ENCODE data around the gene GJB6.

Gene GJB6

DNA sequence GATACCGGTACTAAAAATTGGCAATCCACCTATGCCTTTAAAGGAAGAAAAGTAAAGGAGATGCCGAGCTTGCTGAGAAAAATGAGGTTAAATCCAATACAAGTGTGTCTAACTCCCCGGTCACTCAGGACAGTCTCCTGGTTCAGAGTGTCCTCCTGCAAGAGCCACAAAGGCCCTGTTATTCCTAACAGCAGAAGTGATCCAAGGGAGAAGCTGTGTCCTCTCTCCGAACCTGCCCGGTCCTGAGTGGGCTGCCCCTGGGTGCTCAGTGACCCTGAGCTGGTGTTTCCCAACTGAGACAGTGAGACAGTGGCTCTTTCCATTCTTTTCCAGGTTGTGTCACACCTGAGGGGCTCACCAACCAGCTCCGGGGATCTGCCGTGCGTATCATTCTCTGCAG lies 4.8 kb downstream of the GJB6 start:
- DNase-seq (ENCODE audit: low read depth): no peak

DNA sequence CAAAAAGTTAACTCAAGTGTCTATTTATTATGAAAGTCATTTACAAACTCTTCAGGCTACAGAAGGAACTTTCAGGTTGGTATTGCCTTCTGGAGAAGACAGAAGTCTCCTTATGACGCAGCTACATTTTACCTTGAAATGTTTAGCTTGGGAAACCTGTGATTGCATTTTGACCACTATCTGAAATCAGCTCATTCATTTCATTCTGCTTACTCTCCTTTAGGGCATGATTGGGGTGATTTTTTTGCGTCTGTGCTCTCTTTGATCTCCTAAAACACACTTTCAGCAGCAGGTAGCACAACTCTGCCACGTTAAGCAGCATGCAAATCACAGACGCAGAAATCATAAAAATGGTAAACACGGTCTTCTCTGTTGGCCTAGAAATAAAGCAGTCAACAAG lies 9.6 kb downstream of the GJB6 start:
- DNase-seq (ENCODE audit: low read depth): no peak

DNA sequence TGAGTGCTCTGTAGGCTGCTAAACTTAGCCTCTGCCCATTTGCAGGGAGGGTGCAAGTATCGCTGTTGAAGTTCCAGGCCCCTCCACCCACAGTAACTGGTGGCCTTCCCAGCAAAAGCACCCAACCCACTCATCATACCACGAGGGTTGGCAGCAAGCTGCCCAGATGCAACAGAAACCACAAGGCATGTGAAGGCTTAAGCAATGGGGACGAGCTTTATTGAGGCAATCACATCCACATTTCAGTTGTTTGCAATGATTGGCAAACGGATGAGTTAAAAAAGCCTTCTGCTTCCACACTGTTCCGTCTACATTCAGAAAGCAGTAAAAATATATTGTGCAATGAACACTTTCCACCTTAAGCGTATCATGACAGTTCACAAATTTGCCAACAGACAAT lies 10.3 kb downstream of the GJB6 start:
- DNase-seq (ENCODE audit: low read depth): peak; percentile 21

DNA sequence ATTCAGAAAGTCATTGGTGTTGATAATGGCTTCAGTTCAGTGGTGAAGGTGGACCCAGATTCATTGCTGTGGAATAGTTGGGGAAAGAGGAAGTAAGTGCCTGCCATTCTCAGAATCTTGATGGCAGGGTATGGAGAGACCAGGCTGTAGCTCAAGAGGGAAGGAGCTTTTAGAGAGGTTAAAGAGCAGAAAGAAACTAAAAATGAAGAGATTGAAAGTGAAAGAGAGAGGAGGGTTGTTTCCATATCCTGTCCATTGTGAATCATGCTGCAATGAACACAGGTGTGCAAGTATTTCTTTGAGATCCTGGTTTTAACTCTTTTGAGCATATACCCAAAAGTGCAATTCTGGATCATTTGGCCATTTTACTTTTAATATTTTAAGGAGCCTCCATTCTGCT lies 12.5 kb downstream of the GJB6 start:
- DNase-seq (ENCODE audit: low read depth): no peak

DNA sequence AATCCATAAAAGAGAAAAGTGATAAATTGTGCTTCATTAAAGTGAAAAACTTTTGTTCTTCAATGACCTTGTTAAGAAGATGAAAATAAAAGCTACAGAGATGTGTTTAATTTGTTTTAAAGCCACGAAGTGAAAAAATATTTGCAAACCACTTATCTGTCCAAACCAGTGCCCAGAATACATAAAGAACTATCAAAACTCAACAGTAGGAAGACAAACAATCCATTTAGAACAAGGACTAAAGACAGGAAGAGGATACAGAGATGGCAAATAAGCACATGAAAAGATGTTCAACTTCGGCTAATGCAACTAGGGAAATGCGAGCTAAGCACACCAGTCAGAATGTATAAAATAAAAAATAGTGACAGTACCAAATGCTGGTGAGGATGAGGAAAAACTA lies 15.0 kb downstream of the GJB6 start:
- DNase-seq (ENCODE audit: low read depth): no peak

DNA sequence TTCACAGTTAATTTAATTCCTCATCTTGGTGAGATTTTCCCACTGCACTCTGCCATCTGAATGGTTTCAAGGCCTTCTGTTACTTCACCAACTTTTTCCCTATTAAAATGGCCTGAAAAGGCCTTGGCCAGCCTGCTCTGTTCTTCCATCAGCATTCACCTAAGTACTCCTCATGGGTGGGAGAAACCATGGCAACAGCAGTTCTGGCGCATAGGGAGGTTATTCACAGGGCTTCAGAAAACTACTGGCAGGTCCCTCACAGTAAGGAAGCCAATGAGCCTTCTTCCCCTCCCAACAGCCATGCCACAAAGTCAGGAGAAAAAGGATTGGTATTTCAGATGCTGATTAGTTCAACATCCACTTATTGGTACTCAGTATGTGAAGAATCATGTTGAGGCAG lies 22.2 kb downstream of the GJB6 start:
- no peak for DNase-seq (ENCODE audit: low read depth)

DNA sequence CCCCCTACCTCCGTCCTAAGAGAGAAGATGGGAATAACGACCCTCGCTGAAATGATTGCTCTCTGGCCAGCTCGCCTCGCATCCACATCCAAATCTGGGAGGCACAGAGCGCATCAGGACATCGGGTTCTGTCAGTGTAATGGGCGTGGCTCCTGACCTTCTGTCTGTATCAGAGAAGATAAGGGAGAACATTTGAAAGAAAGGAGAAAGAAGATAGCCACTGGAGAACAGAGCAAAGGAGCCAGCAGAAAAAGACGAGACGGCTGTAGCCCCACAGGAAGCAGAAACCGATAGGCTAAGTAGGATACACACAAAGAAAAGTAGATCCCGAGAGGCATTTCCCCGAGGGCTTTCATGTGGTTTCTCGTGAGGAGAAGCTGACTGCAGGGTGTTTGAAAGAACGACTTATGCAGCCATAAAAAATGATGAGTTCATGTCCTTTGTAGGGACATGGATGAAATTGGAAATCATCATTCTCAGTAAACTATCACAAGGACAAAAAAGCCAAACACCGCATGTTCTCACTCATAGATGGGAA lies 25.4 kb downstream of the GJB6 start:
- no peak for DNase-seq (ENCODE audit: low read depth)

DNA sequence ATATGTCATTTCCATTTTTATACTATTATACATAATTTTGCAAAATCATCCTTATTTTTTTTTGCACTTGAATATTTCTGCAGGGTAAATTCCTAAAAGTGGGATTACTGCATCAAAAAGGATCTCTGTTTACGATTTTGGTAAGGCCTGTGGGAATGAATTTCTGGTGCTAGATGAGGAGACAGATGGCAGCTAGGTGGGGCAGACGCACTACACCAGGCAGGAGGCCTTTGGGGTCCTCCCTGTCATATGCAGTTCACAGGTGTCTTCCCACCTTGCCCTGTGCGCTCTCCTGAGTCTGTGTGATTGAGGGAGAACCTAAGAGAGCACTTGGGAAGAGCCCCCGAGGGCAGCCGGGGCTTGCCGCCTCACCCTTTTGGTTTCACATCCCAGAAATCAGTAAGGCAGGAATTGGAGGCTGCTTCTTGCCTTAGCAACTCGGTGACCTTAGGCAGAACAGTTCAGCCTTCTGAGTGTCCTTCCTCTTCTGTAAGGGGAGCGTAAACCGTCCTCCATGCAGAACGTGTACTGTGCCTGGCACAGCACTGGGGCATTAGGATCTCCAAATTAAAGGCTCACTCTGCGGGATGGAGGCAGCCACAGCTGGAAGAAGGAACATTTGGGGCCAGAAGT lies 25.9 kb downstream of the GJB6 start:
- no peak for DNase-seq (ENCODE audit: low read depth)

DNA sequence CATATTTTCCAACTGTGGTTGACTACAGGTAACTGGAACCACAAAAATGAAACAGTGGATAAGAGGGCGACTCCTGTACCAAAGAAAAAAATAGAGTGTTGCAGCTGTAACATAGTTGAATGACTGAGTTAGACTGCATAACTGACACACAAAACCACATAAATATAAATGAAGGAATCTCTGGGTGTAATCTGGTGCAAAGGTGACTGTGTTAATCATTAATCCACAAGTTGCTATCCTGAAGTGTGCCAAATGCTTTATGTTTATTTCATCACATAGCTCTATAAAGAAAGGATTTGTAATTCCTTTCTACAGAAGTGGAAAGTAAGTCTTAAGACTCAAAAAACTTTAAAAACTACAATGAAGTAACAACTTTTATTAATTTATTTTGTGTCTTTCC lies 33.3 kb downstream of the GJB6 start:
- no peak for DNase-seq (ENCODE audit: low read depth)

DNA sequence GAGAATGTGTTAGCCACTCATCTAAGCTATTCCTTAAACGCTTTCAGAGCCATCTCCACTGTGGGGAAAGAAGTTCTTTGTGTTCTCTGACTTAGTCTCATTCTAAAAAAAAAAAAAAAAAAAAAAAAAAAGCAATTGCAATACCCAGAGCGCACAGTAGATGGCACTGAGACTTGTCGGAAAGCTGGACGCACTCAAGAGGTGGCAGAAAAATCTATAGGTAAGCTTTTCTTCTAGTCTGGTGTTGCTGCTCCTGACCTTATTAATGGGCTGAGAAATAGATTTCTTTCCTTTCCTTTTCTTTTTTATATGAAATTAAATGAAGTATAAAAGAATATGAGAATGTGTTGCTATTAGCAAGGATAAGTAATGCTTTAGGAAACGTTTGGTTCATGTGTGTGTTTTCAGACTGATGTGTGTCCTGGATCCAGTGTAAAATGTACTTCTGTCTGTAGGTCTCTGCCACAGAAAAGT lies 34.7 kb downstream of the GJB6 start:
- peak; percentile 26 for DNase-seq (ENCODE audit: low read depth)

DNA sequence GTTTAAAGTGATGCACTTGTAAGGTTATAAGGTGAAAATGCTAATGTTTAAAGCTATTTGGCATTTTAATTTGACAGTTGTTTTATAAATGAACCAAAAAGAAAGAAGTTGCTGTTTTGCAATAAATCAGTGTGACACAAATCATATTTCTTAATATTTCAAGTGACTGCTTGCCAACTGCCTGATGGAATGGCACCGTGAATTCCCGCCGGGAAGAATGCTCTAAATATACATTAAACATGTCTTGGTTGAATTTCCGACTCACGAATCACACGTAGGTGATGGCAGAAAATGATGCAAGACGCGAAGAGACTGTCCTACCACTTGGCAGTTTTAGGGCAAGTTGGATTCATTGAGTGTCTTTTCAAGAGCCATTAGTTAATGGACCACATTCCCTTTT lies 36.3 kb downstream of the GJB6 start:
- no peak for DNase-seq (ENCODE audit: low read depth)

DNA sequence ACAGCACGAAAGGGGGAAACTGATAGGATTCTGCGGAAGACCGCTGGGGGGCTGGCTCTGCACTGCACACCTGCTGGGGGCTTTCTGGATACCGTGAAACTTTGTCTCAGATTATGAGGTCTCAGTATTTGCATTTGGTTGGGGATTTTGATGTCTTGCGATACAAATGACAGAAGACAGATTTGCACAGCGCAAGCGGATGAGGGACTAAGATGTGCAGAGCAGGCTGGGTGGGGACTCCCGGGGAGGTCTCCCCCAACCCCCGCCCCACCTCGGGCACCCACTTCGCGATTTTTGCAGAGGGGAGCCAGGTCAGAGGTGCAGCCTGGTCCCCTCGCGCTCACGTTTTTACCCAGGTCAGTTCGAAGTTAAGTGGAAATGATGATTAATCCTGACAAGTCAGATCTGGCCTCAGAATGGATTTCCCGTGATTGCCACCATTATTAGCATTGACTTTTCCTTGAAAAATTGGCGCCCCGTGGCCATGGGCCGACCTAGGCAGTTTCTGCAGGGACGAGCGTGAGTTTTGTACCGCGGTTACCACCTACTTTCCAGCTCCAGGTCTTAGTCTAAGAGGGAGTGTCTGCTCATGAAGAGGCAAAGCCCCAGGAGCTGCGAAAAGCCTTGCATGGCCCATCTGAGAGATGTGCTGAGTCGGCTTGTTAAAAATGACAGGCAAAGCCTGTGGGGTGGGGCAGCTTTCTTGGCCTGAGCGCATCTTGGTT lies 38.0 kb downstream of the GJB6 start:
- DNase-seq (ENCODE audit: low read depth): no peak

DNA sequence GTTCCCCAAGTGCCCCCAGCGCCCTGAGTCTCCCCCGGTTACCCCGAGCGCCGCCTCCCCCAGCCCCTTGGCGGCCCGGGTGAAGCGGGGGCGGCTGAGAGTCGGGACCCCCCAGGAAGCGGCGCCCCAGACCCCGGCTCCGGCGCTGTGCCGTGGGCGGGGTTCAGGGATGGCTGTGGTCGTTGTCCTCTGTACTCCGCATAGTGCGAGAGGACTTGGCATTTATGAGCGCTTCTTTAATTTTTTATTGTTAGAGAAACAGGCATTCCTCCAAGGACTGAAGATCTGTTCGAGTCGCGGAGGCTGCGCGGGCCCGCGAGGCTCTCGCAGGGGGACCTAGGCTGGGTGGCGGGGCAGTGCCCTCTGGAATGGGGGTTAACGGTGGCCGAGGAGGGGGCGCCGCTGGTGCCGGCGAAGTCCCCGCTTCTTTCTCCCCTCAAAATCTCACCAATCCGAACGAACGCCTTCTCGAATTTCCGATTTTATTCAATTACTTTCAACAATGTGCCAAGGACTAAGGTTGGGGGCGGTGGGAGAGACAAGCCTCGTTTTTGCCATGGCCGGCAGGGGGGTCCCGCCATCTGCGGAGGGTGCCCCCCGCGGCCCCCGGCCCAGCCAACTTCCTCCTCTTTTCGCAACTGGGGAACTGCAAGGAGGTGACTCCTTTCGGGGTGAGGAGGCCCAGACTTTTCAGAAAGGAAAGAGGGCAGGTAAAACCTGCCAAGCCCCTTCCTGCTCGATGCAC lies 38.8 kb downstream of the GJB6 start:
- no peak for DNase-seq (ENCODE audit: low read depth)

DNA sequence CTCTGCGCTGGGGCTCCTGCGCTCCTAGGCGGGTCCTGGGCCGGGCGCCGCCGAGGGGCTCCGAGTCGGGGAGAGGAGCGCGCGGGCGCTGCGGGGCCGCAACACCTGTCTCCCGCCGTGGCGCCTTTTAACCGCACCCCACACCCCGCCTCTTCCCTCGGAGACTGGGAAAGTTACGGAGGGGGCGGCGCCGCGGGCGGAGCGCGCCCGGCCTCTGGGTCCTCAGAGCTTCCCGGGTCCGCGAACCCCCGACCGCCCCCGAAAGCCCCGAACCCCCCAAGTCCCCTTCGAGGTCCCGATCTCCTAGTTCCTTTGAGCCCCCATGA lies 39.3 kb downstream of the GJB6 start, which contains the start of gene GJB2:
Gene GJB2, minus strand, starts transcription at position 103 of the 326 bp plus-strand sequence. CDS start 3,357 bp downstream, outside the sequence.
- no peak for DNase-seq (ENCODE audit: low read depth)

DNA sequence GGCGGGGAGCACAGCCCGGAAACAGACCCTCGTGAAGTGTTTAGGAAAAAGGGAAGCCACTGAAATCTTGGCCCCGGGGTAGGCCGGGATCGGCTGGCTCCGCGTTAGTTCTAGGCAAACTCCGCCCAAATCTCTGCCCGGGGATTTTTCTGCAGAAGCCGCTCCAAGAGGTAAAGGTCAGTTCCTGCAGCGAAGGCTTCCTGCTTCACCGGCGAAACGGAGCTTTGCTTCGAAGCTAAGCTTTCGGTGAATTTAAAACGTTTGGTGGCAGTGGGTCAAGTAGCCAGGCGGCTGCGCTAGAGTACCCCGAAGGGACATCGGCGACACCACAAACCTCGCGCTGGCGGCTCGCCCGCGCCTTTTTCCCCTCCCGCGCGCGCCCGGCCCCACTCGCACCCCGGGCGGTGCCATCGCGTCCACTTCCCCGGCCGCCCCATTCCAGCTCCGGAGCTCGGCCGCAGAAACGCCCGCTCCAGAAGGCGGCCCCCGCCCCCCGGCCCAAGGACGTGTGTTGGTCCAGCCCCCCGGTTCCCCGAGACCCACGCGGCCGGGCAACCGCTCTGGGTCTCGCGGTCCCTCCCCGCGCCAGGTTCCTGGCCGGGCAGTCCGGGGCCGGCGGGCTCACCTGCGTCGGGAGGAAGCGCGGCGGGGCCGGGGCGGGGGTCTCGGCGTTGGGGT lies 39.8 kb downstream of the GJB6 start:
- no peak for DNase-seq (ENCODE audit: low read depth)

DNA sequence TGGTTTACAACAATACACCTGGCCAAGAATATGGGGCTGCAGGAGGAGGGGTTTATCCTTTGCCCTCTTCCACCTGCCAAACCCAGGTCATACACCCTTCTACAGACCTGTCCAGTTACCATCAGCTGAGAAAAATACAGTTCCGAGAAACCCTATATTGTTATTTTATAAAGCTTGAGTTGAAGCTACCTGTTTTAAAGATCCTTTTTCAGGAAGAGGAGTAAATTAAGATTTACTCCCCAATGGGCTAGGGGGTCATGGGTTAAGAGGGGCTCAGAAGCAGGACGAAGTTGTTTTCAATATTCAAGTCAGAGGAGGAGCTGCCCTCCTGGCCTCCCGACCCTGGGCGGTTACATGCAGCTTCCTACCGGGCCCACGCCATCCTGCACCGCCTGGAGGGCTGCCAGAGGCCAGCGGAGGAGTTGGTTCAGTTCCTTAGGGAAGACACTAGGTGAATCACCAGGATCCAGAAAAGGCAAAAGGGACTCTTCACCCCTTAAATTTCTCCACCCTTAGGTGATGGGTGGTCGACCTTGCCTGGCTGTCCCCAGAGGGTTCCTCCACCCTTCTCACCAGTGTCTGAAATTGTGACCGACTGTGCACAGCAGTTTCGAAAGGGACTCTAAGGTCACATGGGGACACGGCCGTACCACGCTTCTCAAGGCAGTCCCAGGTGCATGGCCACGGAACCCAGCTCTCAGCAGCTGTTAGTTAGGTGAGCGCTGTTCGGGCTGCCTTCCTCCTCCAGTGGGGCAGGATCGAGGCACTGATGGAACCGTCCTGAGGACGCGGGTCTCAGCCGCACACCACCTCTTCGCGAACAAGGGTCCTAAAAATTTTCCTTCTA lies 40.6 kb downstream of the GJB6 start:
- DNase-seq (ENCODE audit: low read depth): no peak

DNA sequence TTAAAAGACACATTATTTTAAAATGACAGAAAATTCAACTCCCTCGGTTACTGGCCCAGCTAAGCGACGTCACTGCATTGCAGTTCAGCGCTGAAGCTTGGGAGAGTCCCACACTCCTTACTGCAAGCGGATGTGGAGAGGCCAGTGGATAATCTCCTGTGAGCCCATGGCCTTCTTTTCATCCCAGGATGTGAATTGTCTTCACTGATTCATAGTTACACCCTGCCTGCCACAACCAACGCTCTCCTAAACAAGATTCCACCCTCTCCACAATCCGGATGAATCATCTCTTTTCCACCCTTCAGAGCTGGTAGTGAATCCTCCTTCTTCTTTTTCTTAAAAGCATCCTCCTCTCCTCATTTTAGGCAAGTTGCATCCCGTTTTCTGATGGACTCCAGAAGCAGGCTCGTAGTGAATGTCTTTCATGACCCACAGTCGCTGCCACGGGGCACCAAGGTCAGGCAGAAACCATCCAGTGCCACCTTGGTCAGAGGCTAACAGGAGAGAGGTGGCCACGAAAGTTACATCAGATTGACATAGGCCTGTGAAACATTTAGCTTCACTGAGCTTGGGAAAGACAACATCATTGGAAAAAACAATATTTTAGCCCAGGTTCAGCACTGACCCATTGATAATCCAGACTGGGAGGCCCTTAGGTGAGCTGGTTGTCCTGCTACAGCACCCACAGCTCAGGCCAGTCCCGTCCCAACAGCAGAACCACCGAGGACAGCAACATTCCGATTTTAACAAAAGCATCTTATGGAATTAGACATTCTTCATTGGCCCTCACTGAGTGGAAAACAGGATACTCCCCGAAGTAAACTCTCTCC lies 41.4 kb downstream of the GJB6 start:
- DNase-seq (ENCODE audit: low read depth): peak; percentile 80

DNA sequence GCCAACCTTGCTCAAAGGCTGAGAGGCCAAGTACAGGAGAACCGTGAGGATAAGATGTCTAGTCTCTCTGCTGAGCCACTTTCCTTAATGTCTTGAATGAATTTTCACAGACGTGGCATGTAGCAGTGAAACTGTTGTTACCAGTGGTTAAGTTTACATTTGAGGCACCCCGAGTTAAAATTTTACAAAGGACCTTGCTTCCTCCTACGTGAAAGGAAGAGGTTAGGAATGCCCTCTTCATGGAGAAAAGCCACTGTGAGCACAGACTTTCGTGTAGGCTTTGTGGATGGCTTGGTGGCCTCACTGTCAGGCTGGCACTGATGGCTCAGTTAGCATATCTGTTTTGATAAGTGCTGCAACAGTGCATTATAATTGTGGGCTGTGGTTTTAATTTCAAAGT lies 42.0 kb downstream of the GJB6 start:
- no peak for DNase-seq (ENCODE audit: low read depth)

DNA sequence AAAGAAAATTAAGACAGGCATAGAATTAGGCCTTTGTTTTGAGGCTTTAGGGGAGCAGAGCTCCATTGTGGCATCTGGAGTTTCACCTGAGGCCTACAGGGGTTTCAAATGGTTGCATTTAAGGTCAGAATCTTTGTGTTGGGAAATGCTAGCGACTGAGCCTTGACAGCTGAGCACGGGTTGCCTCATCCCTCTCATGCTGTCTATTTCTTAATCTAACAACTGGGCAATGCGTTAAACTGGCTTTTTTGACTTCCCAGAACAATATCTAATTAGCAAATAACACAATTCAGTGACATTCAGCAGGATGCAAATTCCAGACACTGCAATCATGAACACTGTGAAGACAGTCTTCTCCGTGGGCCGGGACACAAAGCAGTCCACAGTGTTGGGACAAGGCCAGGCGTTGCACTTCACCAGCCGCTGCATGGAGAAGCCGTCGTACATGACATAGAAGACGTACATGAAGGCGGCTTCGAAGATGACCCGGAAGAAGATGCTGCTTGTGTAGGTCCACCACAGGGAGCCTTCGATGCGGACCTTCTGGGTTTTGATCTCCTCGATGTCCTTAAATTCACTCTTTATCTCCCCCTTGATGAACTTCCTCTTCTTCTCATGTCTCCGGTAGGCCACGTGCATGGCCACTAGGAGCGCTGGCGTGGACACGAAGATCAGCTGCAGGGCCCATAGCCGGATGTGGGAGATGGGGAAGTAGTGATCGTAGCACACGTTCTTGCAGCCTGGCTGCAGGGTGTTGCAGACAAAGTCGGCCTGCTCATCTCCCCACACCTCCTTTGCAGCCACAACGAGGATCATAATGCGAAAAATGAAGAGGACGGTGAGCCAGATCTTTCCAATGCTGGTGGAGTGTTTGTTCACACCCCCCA lies 43.2 kb downstream of the GJB6 start:
- no peak for DNase-seq (ENCODE audit: low read depth)

DNA sequence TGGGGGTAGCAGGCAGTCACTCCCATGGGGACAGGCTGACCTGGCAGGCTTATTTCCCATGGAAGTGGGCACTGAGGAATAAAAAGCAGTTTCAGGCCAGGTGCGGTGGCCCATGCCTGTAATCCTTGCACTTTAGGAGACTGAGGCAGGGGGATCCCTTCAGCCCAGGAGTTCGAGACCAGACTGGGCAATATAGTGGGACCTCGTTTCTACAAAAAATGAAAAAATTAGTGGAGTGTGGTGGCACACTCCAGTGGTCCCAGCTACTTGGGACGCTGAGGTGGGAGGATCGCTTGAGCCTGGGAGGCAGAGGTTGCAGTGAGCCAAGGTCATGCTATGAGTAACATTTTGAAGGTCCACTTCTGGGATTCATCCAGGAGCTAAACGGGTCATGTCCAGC lies 45.3 kb downstream of the GJB6 start:
- DNase-seq (ENCODE audit: low read depth): no peak
